H1 (cell line): ENCODE data around the gene FKBP2.

Source experiments
- CTCF ChIP-seq, 3 experiments: IDR thresholded peaks; 1 replicate in 2 of 3; 2 replicates in 1 of 3; pipeline versions ENCODE4 v1.5.1 to v1.6.1; 2011; ENCODE audit warnings: low read length in 3 of 3, mild to moderate bottlenecking in 3 of 3, inconsistent platforms in 2 of 3, low read depth in 1 of 3, moderate library complexity in 1 of 3; ENCODE audit not compliant: insufficient read depth in 1 of 3; ENCODE audit errors: control extremely low read depth in 1 of 3
- GABPA ChIP-seq: IDR thresholded peaks from 2 replicates; pipeline ENCODE4 v1.6.1; 2011; ENCODE audit warnings: mild to moderate bottlenecking, low read length, moderate library complexity, borderline replicate concordance; ENCODE audit not compliant: insufficient read depth
- NRF1 ChIP-seq: IDR thresholded peaks from 2 replicates; pipeline ENCODE4 v1.6.1; 2011; ENCODE audit warnings: mild to moderate bottlenecking, low read depth, low read length, improper control_type of control experiment
- POLR2A ChIP-seq, 2 experiments: IDR thresholded peaks; 1 replicate in 1 of 2; 2 replicates in 1 of 2; pipeline ENCODE4 v1.6.1; 2011; ENCODE audit warnings: low read depth in 2 of 2, low read length in 2 of 2, mild to moderate bottlenecking in 2 of 2; ENCODE audit errors: control extremely low read depth in 1 of 2
- POLR2AphosphoS5 ChIP-seq: IDR thresholded peaks from 2 replicates; pipeline ENCODE4 v1.6.1; 2011; ENCODE audit warnings: low read depth, low read length
- RAD21 ChIP-seq, 2 experiments: IDR thresholded peaks in 1 of 2; conservative IDR thresholded peaks in 1 of 2; 2 replicates each; pipeline ENCODE4 v1.6.1; 2011; ENCODE audit warnings: low read depth in 2 of 2, low read length in 2 of 2, improper control_type of control experiment in 1 of 2, inconsistent platforms in 1 of 2, mild to moderate bottlenecking in 1 of 2, moderate library complexity in 1 of 2
- SRF ChIP-seq: IDR thresholded peaks from 2 replicates; pipeline ENCODE4 v1.6.1; 2011; ENCODE audit warnings: mild to moderate bottlenecking, low read depth, low read length, moderate library complexity
- YY1 ChIP-seq: IDR thresholded peaks from 2 replicates; pipeline ENCODE4 v1.6.1; 2011; ENCODE audit warnings: low read depth, mild to moderate bottlenecking, low read length

- TF ChIP-seq GABPA (no peak), RAD21 (IDR thresholded peaks at IDR 0.05 in 1 of 2, conservative IDR thresholded peaks at IDR 0.05 in 1 of 2; ENCODE audit: low read depth in 2 of 2, low read length in 2 of 2) (no peak), SRF (no peak), CTCF (IDR thresholded peaks at IDR 0.05; ENCODE audit: control extremely low read depth in 1 of 3, insufficient read depth in 1 of 3, low read depth in 1 of 3, low read length in 3 of 3) (no peak), POLR2A (IDR thresholded peaks at IDR 0.05; ENCODE audit: control extremely low read depth in 1 of 2, low read depth in 2 of 2, low read length in 2 of 2) (peak in 1 of 2 experiments; percentile 54; a peak in 2 of 3 replicates), YY1 (peak; percentile 82; the same call in 1 of the 2 replicates), POLR2AphosphoS5 (peak; percentile 4; the same call in 1 of the 2 replicates), NRF1 (no peak)
Measured at GRCh38 chr11:64241491-64242374, 838 bp downstream of the FKBP2 start.
